HG03378 (cell line): ENCODE results near the gene PP2D1.
A peak's percentile ranks its signal among the peaks of the same experiment; 100 is the strongest.
"Not testable (repeated sequence)": the region's sequence is repeated elsewhere in the genome, so short reads cannot be mapped to it uniquely, and the experiment has no call there.

Experiments used
- ATAC-seq: cut with Tn5 transposase; IDR thresholded peaks from one replicate; pipeline ENCODE4 v1.9.1; 2021; ENCODE audit warnings: mild to moderate bottlenecking, moderate library complexity; ENCODE audit not compliant: unreplicated experiment

The PP2D1 gene

GRCh38 chr3:19972054-19972453 lies 40.0 kb downstream of the PP2D1 start:
- no peak for ATAC-seq

GRCh38 chr3:19970327-19970726 lies 41.7 kb downstream of the PP2D1 start:
- ATAC-seq = no peak

- ATAC-seq = no peak
These were observed 44.3 kb downstream of the PP2D1 start for GRCh38 chr3:19967812-19968211.

GRCh38 chr3:19967208-19967607 lies 44.9 kb downstream of the PP2D1 start:
- no peak for ATAC-seq

GRCh38 chr3:19961960-19962359 lies 50.1 kb downstream of the PP2D1 start:
- no peak for ATAC-seq

- ATAC-seq = no peak
These were observed 51.4 kb downstream of the PP2D1 start for GRCh38 chr3:19960696-19961095.

- no peak for ATAC-seq
These were observed 52.6 kb downstream of the PP2D1 start for GRCh38 chr3:19959505-19959904.

- ATAC-seq = not testable (repeated sequence)
These were observed 54.7 kb downstream of the PP2D1 start for GRCh38 chr3:19957354-19957753.

- ATAC-seq = no peak
These were observed 57.4 kb downstream of the PP2D1 start for GRCh38 chr3:19954676-19955075.

GRCh38 chr3:19950316-19950715 lies 61.7 kb downstream of the PP2D1 start:
- no peak for ATAC-seq

GRCh38 chr3:19948226-19948591 lies 63.9 kb downstream of the PP2D1 start:
- no peak for ATAC-seq

- peak; percentile 26 for ATAC-seq
These were observed 64.4 kb downstream of the PP2D1 start for GRCh38 chr3:19947549-19948225.

GRCh38 chr3:19946832-19947548 lies 65.1 kb downstream of the PP2D1 start, which contains the start of gene RAB5A:
Gene RAB5A (plus strand): TSS chr3:19947097. CDS start chr3:19950899, 3,802 bp downstream.
- ATAC-seq = peak; percentile 97

- peak; percentile 8 for ATAC-seq
These were observed 65.9 kb downstream of the PP2D1 start for GRCh38 chr3:19945969-19946831.

GRCh38 chr3:19945534-19945933 lies 66.5 kb downstream of the PP2D1 start:
- ATAC-seq = no peak

GRCh38 chr3:19940643-19941042 lies 71.4 kb downstream of the PP2D1 start:
- ATAC-seq = no peak

GRCh38 chr3:19938295-19938627 lies 73.8 kb downstream of the PP2D1 start:
- ATAC-seq = no peak

- ATAC-seq = no peak
These were observed 74.4 kb downstream of the PP2D1 start for GRCh38 chr3:19937459-19938294.
